GM20000 (cell line): Measurements from ENCODE around the gene HMX2.

Experiments used
- DNase-seq: peaks from one replicate; pipeline ENCODE4 v3.0.0; 2012; ENCODE audit warnings: low spot score
- CTCF ChIP-seq: IDR thresholded peaks from 2 replicates; pipeline ENCODE4 v1.5.1; 2012; ENCODE audit warnings: mild to moderate bottlenecking, control low read depth; ENCODE audit errors: extremely low read depth, missing control alignments

Gene HMX2

GRCh38 chr10:123119081-123119480, 28.9 kb upstream of the HMX2 start:
- no peak for DNase-seq
- TF ChIP-seq CTCF, result no peak

- TF ChIP-seq CTCF, result no peak
These were observed 21.7 kb upstream of the HMX2 start for GRCh38 chr10:123126246-123126645.

GRCh38 chr10:123129618-123130271, 18.2 kb upstream of the HMX2 start:
- no peak for DNase-seq
- TF ChIP-seq CTCF, result no peak

More at GRCh38 chr10:123126246-123126645, 21.7 kb upstream of the HMX2 start:
- no peak for DNase-seq

GRCh38 chr10:123132576-123133477, 15.1 kb upstream of the HMX2 start:
- TF ChIP-seq CTCF, result peak; percentile 95
- DNase-seq, result peak; percentile 92

GRCh38 chr10:123133541-123134342, 14.2 kb upstream of the HMX2 start:
- no peak for TF ChIP-seq CTCF
- no peak for DNase-seq

- TF ChIP-seq CTCF, result no peak
- DNase-seq, result no peak
These were observed 13.5 kb upstream of the HMX2 start for GRCh38 chr10:123134343-123134914.
